ENCODE measurements around the gene PALLD. TPM values are rescaled to one million over a fixed set of nuclear protein-coding genes. Genes with fewer than 3 reads are reported as not detected.

The PALLD gene
- polyA plus RNA-seq, 1 donor (not counting 4 experiments of a cell fraction or from before 2014, with no cell fraction given): 136 TPM

DNA sequence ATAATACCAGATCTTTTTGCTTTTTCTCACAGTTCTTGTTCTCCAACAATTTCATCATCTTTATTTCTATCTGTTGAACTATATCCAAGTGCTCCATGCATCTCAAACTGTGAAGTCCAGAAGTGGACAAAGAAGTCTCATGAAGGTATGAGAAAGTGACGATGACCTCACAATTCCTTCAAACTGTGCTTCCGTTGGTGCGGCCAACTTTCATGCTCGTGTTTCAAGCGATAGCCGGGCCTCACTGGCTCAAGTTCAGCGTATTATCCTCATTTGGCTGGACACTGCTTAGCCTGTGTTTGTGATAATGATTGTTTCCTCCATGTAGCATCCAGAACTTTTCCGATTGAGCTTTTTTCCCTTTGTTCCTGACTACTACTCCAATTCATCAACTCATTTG lies 143.1 kb downstream of the PALLD start:
- Histone ChIP-seq H3K9me1 (ENCODE audit: control insufficient read depth, extremely low read depth, insufficient read depth, low read length) (no peaks in the 10 kb centered on the region), H2AFZ (ENCODE audit: control insufficient read depth, low read length) (no peak overlapping the region), H3K27ac (ENCODE audit: control insufficient read depth, insufficient read depth, low read length) (no peak overlapping the region), H3K4me1 (ENCODE audit: control insufficient read depth, extremely low read depth, insufficient read depth, low read length) (peaks cover 10% of the 10 kb centered on the region), H3K27me3 (ENCODE audit: control insufficient read depth, extremely low read depth, insufficient read depth, low read length) (no peaks in the 10 kb centered on the region), H3K4me3 (ENCODE audit: control insufficient read depth in 2 of 3, extremely low read depth in 1 of 3, insufficient read depth in 2 of 3, low read depth in 1 of 3, low read length in 3 of 3) (no peak overlapping the region), H3K36me3 (ENCODE audit: control insufficient read depth in 2 of 2, extremely low read depth in 1 of 2, insufficient read depth in 2 of 2, low read length in 2 of 2) (no peaks in the 10 kb centered on the region), H3K4me2 (ENCODE audit: control insufficient read depth, extremely low read depth, insufficient read depth, low read depth, low read length) (no peak overlapping the region), H4K20me1 (ENCODE audit: control insufficient read depth, extremely low read depth, insufficient read depth, low read length) (no peaks in the 10 kb centered on the region), H3K9ac (ENCODE audit: control insufficient read depth, extremely low read depth, insufficient read depth, low read length) (no peak overlapping the region), H3K79me2 (ENCODE audit: control insufficient read depth, insufficient read depth, low read length) (no peaks in the 10 kb centered on the region), H3K9me3 (ENCODE audit: control insufficient read depth, low read depth, low read length) (no peaks in the 10 kb centered on the region)
- TF ChIP-seq CTCF (optimal IDR thresholded peaks at IDR 0.05 in 1 of 3, IDR thresholded peaks at IDR 0.05 in 1 of 3, conservative IDR thresholded peaks at IDR 0.05 in 1 of 3; ENCODE audit: extremely low read depth in 1 of 3, insufficient read depth in 2 of 3, low read length in 3 of 3): no peak
- TF ChIP-seq EZH2 (IDR thresholded peaks at IDR 0.05; ENCODE audit: low read length): no peak
- no peak for FAIRE-seq
- dilution Hi-C loops (cut with MboI; ENCODE audit: extremely low pct_ligation_motif_present, low sequenced_read_pairs): no loop called here
- DNase-seq (ENCODE audit: low read depth, low spot score): no peak

DNA sequence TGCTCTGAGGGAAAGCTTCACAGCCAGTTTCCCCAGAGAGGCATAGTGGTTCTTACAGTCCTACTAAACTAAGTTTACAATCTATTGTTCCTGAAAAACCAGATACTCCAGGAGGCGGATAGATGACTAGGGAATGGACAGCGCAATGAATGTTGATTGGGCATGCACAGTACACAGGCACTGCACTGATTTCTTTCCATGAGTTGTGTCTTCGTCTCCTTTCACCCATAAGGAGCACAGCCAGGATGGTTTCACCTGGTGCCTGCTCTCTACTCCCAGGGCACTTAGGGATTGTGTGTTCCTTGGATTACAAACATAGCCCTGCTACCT lies 144.9 kb downstream of the PALLD start:
- Histone ChIP-seq H3K4me3 (ENCODE audit: control insufficient read depth in 2 of 3, extremely low read depth in 1 of 3, insufficient read depth in 2 of 3, low read depth in 1 of 3, low read length in 3 of 3) (no peak overlapping the region), H3K9me1 (ENCODE audit: control insufficient read depth, extremely low read depth, insufficient read depth, low read length) (no peaks in the 10 kb centered on the region), H4K20me1 (ENCODE audit: control insufficient read depth, extremely low read depth, insufficient read depth, low read length) (no peaks in the 10 kb centered on the region), H3K27me3 (ENCODE audit: control insufficient read depth, extremely low read depth, insufficient read depth, low read length) (no peaks in the 10 kb centered on the region), H2AFZ (ENCODE audit: control insufficient read depth, low read length) (no peak overlapping the region), H3K9ac (ENCODE audit: control insufficient read depth, extremely low read depth, insufficient read depth, low read length) (no peak overlapping the region), H3K9me3 (ENCODE audit: control insufficient read depth, low read depth, low read length) (no peaks in the 10 kb centered on the region), H3K79me2 (ENCODE audit: control insufficient read depth, insufficient read depth, low read length) (no peaks in the 10 kb centered on the region), H3K27ac (ENCODE audit: control insufficient read depth, insufficient read depth, low read length) (no peak overlapping the region), H3K4me2 (ENCODE audit: control insufficient read depth, extremely low read depth, insufficient read depth, low read depth, low read length) (no peak overlapping the region), H3K36me3 (ENCODE audit: control insufficient read depth in 2 of 2, extremely low read depth in 1 of 2, insufficient read depth in 2 of 2, low read length in 2 of 2) (no peaks in the 10 kb centered on the region), H3K4me1 (ENCODE audit: control insufficient read depth, extremely low read depth, insufficient read depth, low read length) (peaks cover 5% of the 10 kb centered on the region)
- dilution Hi-C loops (cut with MboI; ENCODE audit: extremely low pct_ligation_motif_present, low sequenced_read_pairs): no loop called here
- DNase-seq (ENCODE audit: low read depth, low spot score): no peak
- TF ChIP-seq EZH2 (IDR thresholded peaks at IDR 0.05; ENCODE audit: low read length) (no peak), CTCF (optimal IDR thresholded peaks at IDR 0.05 in 1 of 3, IDR thresholded peaks at IDR 0.05 in 1 of 3, conservative IDR thresholded peaks at IDR 0.05 in 1 of 3; ENCODE audit: extremely low read depth in 1 of 3, insufficient read depth in 2 of 3, low read length in 3 of 3) (no peak)
- no peak for FAIRE-seq

Data from keratinocyte (primary cell).